LoVo (cell line): ENCODE measurements around the gene R3HDM2.

ENCODE experiments used
- DNase-seq: peaks from one replicate; pipeline ENCODE4 v3.0.0-alpha.2; 2016; ENCODE audit warnings: low spot score

Gene R3HDM2

DNA sequence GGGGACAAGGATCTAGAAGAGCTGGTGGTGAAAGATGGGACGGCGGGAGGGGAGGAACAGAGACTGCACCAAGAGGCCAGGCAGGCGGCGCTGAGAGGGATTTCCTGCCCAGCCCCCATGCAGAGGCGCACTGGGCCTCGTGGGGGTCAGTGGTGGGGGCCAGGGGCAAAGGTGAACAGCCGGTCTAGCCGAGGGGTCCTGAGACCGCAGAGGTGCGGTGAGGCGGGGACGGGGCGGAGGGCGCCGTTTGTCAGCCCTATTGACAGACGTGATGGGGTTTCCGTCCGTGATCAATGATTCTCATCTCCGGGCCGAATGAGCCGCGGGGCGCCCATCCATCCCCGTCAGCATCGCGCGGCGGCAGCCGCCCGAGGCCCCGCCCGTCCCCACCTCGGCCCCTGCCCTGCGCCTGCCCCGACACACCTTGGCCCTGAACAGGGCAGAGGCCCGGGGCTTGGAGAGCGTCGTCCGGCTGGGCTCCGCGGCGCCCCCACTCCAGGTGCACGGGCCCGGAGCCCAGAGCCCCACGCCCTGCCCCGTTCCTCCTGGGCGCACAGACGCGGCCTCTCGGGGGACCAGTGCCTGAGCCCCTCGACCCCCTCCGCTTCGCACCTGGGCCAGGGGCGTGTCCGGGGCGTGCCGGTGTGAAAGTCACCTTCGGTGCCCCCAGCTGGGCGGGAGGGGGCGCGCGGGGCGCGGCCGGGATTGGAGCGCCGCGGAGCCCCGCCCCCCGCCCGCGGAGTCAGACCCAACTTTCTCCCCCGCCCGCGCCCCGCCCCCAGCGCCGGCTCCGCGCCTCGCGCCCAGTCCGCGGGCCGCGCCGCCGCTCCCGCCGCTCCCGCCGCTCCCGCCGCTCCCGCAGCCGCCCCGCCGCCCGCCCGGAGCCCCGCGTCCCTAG is 214.6 kb downstream of the R3HDM2 start, which contains the start of gene NXPH4:
TSS of gene NXPH4 (plus strand) at position 781 of the 898 bp plus-strand sequence. CDS start 176 bp downstream, outside the sequence.
- peak; percentile 68 for DNase-seq

DNA sequence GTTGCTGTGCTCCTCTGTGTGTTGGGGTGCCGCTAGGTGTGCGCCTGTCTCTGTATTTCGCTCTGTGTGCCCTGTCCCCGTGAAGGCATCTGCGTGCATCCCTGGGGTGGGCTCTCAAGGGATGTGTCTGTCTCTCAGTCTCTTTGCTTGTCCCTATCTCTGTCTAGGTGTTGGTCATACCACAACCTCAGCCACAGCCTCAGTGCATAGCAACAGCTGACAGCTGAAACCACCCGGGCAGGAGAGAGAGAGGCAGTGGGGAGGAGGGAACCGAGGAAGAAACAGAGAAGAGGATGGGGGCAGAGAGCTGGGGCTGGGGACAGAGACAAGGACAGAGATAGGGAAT is 215.2 kb downstream of the R3HDM2 start:
- no peak for DNase-seq

DNA sequence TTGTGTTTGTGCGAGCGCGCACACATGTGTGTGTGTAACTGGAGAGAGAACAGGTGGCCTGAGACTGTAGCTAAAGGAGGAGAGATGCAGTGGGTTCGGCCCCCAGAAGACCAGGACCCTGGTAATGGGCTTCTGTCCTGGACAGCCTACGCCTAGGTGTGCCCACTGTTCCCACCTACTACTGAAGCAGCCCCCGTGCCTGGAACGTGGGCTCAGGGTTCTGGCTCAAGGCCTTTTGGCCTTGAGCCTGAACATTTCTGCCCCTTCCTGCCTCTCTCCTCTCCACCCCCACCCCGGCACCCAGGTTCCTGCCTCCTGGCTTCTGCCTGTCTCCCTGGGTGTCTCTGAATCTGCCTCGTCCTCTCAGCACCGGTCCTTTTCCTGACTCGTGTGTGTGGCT is 215.8 kb downstream of the R3HDM2 start:
- no peak for DNase-seq

DNA sequence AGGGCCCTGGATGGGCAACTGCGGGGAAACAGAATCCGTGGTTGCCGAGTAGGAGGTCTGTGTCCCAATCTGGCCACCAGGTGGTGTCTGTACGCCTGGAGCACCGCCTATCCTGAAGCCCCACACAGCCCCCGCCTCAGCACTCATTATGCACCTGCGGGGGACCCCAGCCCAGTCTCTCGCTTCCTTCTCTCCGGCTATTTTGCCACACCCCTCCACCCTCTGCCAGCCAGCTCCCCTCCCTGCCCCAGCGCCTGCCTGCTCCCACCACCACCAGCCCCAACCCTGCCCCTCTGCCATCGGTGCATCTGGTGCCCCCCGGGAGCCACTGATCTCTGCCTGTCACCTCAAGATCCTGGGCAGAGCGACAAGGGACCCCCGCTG is 216.5 kb downstream of the R3HDM2 start:
- DNase-seq, result peak; percentile 77

DNA sequence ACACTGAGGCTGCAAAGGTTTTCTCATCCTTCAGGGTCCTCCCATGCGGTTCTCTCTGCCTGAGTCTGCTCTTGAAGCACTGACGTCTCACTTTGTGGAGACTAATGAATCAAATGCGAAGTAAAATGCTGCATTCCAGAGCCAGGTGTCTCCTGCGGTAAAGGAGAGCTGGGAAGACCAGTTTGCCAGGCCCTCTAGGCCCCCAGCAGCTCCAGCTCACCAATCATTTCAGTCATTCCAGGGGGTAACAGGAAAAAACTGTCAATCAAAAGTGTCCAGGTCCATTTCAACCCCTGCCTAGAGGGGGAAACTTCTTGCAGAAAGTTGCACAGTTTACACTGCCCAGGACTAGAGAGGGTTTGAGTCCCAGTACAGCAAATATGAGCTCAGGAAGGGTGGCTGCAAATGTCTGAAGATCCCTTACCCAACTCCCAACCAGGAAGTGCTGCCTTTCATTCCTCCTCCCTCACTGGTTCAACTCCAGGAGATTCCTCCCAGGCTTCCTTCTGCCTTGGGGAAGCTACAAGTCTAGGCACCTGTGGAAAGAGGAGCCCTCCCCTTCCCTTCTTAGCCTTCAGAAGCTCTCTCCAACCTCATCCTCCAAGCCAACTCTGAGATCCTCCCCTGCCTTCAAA is 217.0 kb downstream of the R3HDM2 start:
- no peak for DNase-seq

DNA sequence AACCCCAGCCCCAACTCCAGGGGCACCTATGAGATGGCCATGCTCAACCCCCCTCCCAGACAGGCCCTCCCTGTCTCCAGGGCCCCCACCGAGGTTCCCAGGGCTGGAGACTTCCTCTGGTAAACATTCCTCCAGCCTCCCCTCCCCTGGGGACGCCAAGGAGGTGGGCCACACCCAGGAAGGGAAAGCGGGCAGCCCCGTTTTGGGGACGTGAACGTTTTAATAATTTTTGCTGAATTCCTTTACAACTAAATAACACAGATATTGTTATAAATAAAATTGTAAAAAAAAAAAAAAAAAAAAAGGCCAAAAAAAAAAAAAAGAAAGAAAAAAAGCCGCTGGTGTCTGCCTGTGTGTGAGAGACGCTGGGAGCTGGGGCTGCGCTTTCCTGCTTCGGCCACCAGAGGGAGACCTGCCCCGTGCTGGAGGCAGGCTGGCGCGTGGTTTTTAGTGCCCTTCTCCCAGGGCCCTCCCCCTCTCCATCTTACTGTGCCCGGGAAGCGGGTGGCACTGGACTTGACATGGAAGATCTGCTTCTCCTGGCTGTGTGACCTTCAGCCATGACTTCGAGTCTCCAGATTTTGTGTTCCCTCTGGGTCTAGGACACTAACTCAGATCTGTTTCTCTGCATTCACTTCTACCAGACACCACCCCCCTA is 217.7 kb downstream of the R3HDM2 start:
- DNase-seq, result peak; percentile 91

DNA sequence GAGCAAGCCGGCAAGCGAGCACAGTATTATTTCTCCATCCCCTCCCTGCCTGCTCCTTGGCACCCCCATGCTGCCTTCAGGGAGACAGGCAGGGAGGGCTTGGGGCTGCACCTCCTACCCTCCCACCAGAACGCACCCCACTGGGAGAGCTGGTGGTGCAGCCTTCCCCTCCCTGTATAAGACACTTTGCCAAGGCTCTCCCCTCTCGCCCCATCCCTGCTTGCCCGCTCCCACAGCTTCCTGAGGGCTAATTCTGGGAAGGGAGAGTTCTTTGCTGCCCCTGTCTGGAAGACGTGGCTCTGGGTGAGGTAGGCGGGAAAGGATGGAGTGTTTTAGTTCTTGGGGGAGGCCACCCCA is 218.2 kb downstream of the R3HDM2 start:
- no peak for DNase-seq

DNA sequence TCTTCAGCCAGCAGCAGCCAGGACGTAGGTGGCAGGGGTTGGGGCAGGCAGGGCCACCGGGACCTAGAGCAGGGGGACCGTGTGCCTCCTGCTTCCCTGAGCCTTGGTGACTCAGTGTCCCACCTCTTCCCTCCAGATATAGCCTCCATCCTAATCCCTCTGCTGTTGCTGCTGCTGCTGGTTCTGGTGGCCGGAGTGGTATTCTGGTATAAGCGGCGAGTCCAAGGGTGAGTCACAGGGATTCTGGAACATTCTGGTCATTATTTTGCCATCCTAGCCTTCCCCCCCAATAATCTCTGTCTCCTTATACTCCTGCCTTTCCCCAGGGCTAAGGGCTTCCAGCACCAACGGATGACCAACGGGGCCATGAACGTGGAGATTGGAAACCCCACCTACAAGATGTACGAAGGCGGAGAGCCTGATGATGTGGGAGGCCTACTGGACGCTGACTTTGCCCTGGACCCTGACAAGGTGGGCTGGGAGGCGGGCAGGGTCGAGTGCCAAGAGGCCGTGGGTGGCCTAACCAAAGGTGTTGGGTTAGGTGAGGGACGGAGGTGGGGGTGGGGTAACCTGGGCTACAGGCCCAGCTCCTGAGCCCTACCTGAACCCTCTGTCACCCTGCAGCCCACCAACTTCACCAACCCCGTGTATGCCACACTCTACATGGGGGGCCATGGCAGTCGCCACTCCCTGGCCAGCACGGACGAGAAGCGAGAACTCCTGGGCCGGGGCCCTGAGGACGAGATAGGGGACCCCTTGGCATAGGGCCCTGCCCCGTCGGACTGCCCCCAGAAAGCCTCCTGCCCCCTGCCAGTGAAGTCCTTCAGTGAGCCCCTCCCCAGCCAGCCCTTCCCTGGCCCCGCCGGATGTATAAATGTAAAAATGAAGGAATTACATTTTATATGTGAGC is 218.8 kb downstream of the R3HDM2 start:
- DNase-seq, result no peak

DNA sequence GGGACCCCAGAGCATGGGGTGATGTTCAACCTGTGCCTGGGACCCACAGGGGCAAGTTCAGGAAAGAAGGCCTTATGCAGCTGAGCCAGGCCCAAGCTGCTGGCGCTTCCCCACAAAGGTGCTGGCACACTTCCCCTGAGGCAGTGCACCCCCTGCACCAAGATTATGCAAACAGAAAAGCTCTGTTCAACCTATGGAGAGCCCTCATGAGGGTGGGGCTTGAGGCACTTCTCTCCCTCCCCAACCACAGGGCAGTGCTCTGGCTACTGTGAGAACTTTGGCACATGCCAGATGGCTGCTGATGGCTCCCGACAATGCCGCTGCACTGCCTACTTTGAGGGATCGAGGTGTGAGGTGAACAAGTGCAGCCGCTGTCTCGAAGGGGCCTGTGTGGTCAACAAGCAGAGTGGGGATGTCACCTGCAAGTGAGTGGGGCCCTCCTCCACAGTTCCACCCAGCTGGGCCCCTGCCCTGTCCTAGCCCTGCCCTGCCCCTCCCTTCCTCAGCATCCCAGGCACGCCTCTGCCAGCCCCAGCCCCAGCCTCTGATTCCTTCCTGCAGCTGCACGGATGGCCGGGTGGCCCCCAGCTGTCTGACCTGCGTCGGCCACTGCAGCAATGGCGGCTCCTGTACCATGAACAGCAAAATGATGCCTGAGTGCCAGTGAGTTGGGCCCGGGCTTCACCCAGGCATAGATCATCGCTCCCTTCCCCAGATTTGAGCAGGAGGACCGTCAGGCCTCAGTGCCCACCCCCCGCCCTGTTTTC is 219.7 kb downstream of the R3HDM2 start:
- DNase-seq, result no peak

DNA sequence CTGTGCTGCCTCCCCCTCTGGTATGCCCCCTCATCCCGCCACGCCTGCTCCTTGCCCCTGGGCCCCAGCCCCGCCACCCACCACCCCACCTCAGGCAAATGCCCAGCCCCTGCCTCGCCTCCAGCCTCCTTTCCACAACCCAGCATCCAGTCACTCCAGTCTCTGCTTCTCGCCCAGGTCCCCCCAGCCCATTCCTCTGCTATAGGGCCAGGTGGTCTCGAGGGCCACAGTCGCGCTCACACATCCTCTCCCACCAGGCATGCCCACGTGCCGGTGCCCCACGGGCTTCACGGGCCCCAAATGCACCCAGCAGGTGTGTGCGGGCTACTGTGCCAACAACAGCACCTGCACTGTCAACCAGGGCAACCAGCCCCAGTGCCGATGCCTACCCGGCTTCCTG is 220.4 kb downstream of the R3HDM2 start:
- DNase-seq, result no peak

DNA sequence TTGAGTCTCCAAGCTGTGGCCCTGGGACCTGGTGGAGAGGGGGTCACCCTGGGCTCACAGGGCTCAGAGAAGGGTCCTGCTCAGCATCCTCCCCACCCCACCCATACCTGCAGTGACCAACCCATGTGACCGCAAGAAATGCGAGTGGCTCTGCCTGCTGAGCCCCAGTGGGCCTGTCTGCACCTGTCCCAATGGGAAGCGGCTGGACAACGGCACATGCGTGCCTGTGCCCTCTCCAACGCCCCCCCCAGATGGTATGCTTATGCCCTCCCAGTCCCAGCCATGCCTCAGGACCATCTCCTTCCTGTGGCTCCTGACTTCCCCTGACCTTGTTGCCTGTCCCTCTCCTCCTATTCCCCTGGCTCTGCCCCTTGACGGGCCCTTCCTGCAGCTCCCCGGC is 220.9 kb downstream of the R3HDM2 start:
- DNase-seq, result no peak

DNA sequence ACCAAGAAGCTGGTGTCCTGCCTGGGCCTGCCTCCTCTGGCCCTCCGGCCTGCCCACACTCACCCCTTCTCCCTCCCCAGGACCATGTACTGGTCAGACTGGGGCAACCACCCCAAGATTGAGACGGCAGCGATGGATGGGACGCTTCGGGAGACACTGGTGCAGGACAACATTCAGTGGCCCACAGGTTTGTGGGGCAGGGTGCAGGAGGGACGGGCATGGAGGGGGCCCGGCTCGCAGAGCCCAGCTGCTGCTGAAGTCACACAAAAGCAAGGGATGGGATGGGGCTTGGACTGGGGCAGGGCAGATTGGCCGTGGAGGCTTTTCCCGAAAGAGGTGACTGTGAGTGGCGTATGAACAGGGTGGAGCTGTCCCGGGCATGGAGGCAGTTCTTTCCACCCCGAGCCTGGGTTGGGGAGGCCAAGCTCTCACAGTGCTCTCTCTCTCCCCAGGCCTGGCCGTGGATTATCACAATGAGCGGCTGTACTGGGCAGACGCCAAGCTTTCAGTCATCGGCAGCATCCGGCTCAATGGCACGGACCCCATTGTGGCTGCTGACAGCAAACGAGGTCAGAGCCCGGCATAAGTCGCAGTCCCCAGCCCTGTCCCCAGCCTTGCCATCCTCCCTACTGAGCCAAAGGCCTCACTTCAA is 222.1 kb downstream of the R3HDM2 start:
- DNase-seq, result no peak

DNA sequence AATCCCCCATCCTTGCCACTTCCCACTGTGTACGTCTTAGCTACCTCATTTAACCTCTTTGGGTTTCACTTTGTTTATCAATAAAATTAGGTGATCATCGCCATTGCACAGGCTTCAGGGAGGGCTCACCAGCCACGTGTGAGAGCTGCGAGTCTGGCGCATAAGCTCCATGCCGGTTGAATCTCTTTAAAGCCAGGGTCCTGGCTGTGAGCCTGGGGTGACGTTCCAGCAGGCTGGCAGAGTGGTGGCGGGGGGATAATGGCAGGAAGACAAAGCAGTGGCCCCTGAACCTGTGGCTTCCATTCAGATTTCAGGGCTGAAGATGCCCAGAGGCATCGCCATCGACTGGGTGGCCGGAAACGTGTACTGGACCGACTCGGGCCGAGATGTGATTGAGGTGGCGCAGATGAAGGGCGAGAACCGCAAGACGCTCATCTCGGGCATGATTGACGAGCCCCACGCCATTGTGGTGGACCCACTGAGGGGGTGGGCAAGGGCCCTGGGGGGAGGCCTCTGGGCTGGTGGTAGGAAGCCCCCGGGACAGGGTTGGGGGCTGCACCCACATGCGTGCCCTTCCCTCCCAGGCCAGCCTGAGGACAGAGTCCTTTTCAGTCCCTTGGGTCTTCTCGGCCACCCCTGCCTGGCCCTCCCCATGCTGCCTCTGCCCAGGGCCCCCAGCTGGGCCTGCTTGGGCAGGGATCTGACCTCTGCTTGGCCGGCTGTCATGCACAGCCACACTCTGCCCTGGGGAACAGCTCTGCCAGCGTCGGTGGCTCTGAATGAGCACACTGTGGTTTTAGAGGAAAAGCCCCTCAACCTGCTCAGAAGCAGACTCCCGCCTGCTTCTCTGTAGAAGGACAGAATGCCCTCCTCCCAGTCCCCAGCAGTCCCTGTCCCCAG is 222.9 kb downstream of the R3HDM2 start:
- no peak for DNase-seq

DNA sequence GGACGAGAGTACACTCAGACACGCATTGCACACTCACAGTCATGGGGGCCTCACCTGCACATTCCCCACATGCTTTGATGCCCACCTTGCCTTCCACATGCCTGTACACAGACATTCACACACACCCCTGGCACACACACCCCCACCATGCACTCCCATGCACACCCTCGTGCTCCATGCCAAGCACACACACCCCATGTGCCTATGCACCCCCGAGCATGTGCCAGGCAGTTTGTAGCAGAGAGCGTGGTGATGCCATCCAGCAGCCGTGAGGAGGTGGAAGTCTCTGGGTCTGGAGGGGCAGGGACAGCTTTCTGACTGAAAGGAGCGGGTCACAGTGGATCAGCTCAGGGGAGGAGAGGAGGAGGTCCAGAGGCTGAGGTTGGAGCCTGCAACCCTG is 224.9 kb downstream of the R3HDM2 start:
- DNase-seq, result no peak

DNA sequence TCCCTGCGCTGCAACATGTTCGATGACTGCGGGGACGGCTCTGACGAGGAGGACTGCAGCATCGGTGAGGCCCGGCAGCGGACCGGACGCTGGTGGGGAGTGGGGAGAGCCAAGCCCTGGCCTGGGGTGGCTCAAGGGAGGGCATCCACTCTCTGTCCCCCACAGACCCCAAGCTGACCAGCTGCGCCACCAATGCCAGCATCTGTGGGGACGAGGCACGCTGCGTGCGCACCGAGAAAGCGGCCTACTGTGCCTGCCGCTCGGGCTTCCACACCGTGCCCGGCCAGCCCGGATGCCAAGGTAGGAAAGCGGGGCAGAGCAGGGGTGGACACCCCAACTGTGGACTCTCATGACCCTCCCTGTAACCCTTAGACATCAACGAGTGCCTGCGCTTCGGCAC is 225.7 kb downstream of the R3HDM2 start:
- DNase-seq, result no peak

DNA sequence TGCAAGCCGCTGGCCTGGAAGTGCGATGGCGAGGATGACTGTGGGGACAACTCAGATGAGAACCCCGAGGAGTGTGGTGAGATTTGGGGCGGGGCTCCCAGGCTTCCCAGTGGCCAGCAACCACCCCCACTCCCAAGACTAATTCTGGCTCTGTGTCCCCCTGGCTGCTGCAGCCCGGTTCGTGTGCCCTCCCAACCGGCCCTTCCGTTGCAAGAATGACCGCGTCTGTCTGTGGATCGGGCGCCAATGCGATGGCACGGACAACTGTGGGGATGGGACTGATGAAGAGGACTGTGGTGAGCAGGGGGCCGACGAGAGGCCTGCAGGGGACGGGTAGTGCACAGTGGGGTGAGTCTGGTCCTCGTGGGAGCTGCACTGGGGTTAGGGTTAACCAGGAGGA is 226.4 kb downstream of the R3HDM2 start:
- no peak for DNase-seq

DNA sequence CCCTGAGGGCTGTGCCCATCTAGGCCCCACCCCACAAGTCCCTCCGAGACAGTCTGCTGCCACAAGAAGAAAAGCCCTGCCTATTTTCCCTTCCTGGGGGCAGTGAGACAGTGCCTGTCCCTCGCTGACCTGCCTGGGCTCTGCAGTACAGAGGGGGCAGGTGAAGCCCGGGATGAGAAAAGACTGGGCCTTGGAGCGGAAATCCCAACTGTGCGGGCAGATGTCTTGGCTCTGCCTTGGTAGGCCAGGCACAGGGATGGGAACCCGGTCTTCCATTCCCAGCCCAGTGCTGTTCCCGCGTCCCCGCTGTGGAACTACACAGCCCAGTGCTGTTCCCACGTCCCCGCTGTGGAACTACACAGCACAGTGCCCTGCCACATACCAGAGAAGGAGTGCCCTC is 227.1 kb downstream of the R3HDM2 start:
- DNase-seq, result no peak
